Measurements from ENCODE around the gene EFNA2.

DNA sequence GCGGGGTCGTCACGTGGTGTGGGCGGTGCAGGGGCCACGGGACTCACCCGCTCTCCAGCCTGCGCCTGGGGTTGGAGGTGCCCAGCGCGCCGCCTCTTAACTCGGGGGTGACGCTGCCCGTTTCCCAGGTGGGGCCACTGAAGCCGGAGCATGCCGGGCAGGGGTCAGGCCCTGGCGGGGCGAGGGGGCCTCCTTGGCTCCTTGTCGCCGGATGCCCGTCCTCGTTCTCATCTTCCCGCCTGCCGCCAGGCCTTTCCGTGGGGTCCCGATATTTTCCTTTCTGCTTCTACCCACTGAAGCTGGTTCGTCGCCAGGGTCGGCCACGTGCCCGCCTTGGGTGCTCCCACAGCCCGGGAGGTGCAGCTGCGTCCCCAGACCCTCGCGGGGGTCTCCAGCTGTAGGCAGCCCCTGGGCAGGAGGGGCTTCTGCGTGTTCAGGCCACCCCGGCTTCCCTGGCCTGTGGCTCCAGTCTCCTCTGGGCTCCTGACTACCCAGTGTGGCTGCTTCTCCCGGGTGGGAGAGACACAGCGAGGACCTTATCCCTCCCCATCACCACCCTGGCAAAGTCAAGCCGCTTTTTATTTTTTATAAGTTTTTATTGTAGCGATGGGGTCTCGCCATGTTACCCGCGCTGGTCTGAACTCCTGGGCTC, 9.6 kb upstream of the EFNA2 start:
- TF ChIP-seq PPARA (CRISPR knock-in tag; IDR thresholded peaks at IDR 0.05; ENCODE audit: borderline replicate concordance) (no peak), ZFP3 (CRISPR knock-in tag; IDR thresholded peaks at IDR 0.05) (no peak), ARNTL (CRISPR knock-in tag; IDR thresholded peaks at IDR 0.05; ENCODE audit: borderline replicate concordance, low read depth) (no peak), ESRRG (CRISPR knock-in tag; IDR thresholded peaks at IDR 0.05) (no peak), ZC3H10 (CRISPR knock-in tag; IDR thresholded peaks at IDR 0.05) (no peak)
- TF ChIP-seq, protein P1, sequence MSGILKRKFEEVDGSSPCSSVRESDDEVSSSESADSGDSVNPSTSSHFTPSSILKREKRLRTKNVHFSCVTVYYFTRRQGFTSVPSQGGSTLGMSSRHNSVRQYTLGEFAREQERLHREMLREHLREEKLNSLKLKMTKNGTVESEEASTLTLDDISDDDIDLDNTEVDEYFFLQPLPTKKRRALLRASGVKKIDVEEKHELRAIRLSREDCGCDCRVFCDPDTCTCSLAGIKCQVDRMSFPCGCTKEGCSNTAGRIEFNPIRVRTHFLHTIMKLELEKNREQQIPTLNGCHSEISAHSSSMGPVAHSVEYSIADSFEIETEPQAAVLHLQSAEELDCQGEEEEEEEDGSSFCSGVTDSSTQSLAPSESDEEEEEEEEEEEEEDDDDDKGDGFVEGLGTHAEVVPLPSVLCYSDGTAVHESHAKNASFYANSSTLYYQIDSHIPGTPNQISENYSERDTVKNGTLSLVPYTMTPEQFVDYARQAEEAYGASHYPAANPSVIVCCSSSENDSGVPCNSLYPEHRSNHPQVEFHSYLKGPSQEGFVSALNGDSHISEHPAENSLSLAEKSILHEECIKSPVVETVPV (CRISPR knock-in tag; IDR thresholded peaks at IDR 0.05), result no peak
- TF ChIP-seq, protein P2, sequence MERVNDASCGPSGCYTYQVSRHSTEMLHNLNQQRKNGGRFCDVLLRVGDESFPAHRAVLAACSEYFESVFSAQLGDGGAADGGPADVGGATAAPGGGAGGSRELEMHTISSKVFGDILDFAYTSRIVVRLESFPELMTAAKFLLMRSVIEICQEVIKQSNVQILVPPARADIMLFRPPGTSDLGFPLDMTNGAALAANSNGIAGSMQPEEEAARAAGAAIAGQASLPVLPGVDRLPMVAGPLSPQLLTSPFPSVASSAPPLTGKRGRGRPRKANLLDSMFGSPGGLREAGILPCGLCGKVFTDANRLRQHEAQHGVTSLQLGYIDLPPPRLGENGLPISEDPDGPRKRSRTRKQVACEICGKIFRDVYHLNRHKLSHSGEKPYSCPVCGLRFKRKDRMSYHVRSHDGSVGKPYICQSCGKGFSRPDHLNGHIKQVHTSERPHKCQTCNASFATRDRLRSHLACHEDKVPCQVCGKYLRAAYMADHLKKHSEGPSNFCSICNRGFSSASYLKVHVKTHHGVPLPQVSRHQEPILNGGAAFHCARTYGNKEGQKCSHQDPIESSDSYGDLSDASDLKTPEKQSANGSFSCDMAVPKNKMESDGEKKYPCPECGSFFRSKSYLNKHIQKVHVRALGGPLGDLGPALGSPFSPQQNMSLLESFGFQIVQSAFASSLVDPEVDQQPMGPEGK (CRISPR knock-in tag; IDR thresholded peaks at IDR 0.05; ENCODE audit: borderline replicate concordance), result no peak
